SKM-1 treated with dmso at 0.1 percent for 144 hours (cell line): Measurements from ENCODE around the gene NRXN3.
A peak's percentile ranks its signal among the peaks of the same experiment; 100 is the strongest.

Source experiments
- DNase-seq: peaks from one replicate; lab custom pipeline; 2025; ENCODE audit not compliant: unreplicated experiment; lab: John Stamatoyannopoulos, UW

The NRXN3 gene

DNA sequence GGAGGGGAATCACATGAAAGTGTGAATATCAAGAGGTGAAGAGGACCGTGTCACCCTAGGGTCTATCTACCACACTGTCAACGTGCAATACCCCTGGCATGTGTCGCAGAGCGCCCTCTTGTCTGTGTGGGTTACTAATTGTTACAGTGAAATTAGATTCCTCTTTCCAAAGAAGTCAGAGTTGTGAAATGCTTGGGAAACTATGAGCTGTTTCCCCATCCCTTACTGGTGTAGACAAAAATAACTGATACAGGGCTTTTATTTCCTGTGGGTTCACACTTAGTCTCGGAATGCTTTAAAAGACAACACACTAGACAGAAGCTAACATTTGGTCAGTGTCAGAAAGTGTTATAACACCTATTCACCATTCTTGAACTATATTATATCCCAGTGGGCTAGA lies 597.3 kb downstream of the NRXN3 start:
- DNase-seq = peak; percentile 33

- DNase-seq = no peak
Observed at GRCh38 chr14:78782551-78782950, 612.4 kb downstream of the NRXN3 start.

- DNase-seq = no peak
Observed at GRCh38 chr14:78785265-78785664, 615.1 kb downstream of the NRXN3 start.

DNA sequence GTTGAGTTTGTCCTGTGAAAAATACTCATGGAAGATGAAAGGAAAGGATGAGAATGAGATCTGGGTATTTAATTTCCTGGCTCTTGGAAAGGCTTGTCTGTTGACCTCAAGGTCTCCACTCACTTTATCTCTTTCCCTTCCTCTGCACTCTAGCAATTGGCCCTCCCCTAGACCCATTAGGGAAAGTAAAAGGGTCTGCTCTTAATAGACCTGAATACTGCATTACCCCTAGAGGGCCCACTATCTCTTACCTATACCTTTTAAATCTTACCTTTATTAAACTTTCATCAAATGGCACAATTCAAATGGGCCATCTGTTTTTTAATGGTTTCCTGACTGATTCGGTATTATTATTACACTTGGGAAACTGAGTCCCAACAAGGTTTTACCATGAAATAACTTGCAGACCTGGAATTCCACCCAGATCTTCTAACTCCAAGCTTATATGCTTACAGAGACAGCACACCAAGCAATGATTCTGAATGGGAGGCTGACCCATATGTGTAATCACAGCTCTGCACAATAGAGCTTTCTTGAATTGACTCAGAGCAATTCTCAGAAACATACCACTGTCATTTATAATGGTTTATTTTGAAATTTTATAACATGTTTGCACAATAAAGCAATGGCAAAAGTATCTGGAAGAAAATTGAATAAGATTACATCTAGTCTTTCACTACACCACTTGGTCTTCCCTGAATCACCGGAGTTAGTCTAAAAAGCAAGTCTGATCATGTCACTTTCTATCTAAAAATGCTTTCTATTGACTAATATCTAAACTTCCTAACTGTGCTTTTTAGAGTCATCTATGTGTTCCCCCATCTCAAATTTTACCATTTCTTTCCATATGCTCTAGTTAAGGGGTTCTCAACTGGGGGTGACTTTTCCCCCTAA lies 618.5 kb downstream of the NRXN3 start:
- no peak for DNase-seq

GRCh38 chr14:78790271-78790670 lies 620.1 kb downstream of the NRXN3 start:
- DNase-seq = no peak

DNA sequence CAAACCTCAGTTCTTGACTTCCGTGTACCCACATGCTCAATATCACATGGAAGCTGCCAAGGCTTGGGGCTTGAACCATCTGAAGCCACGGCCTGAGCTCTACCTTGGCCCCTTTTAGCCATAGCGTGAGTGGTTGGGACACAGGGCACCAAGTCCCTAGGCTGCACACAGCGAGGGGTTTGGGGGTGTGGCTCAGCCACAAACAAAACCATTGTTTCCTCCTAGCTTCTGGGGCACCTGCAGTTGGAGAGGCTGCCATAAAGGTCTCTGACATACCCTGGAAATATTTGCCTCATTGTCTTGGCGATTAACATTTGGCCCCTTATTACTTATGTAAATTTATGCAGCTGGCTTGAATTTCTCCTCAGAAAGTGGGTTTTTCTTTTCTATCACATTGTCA lies 628.6 kb downstream of the NRXN3 start:
- no peak for DNase-seq

- DNase-seq = no peak
Observed at GRCh38 chr14:78805570-78805969, 635.4 kb downstream of the NRXN3 start.

DNA sequence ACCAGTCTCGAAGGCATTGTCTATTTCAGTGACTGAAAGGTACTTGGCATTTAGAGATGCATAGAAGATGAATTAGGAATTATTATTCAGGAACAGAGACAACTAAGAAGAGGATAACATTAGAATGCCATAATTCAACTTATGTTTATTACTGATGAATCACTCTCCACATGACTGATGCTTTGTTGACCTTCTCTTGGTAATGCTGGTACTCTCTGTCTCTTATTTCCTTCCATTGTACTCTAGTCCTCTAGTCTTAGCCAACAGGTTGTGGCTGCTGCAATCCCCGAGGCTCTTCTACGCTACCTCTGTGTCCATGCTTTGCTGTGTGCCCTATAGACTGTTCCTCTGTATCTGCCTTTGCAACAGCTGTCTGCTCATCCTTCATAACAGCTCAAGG lies 652.9 kb downstream of the NRXN3 start:
- no peak for DNase-seq

GRCh38 chr14:78823516-78823915 lies 653.3 kb downstream of the NRXN3 start:
- DNase-seq = no peak

GRCh38 chr14:78829274-78829673 lies 659.1 kb downstream of the NRXN3 start:
- DNase-seq = no peak

GRCh38 chr14:78834766-78835451 lies 664.7 kb downstream of the NRXN3 start:
- DNase-seq = no peak

- no peak for DNase-seq
Observed at GRCh38 chr14:78835909-78836308, 665.7 kb downstream of the NRXN3 start.

GRCh38 chr14:78836777-78837176 lies 666.6 kb downstream of the NRXN3 start:
- DNase-seq = peak; percentile 5

DNA sequence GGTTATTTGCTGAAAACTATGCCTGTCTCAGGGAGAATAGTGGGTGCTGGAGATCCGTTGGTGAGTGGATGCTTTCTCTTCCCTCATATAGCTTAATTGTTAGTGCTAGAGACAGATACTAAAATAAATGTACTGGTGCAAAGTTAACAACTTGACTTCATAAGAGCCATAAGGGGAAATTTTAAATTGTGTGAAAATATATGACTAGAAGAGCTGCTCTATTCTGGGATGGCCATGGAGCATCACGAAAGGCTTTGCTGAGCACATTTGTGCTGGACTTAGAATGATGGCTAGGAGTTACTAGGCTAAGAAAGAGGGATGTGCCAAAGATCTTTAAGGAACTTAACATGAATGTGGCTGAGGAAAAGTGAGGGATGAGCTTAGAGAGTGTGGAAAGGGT lies 668.8 kb downstream of the NRXN3 start:
- DNase-seq = no peak

DNA sequence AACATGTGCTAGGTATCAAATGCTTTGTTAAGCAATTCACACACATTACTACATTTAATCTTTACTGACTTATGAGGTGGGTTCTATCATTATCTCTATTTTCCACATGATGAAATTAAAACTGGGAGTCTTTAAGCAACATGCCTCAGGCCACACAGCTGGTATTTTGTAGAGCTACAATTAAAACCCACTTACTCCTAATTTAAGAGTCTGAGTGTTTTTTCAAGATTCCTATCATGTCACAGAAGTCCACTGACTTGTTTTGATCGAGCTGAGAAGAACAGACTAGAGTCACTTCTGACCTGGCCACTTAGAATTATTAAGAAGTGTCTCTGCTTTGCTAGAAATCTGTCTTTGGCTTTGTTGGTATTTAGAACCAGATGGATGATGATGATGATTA lies 670.7 kb downstream of the NRXN3 start:
- DNase-seq = no peak

GRCh38 chr14:78847801-78848200 lies 677.6 kb downstream of the NRXN3 start:
- no peak for DNase-seq

DNA sequence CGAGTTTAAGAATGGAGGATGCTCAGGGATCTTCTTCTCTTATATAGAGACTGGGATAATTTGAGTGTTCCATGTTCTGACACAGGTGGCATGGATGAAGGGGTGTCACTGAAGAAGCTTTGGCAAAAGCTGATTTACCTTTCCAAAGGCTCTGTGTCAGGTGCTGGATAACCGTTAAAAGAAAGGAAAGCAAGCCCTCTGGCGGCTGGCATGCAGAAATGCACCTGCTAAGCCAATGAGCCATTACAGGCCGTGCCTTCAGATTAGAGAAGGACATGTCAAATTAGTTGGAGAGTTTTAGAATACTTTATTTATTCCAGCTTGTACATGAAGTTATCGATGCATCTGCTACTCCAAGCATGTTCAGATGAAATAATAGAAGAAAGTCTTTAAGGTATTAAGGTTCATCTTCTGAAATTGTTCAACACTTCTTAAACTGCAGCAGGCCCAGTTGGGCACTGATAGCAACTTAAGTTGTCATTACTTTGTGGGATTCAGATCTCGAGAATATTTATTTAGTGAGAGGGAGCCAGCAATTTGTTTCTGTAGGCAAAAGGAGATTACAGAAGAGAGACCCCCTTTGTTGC lies 678.2 kb downstream of the NRXN3 start:
- DNase-seq = no peak

DNA sequence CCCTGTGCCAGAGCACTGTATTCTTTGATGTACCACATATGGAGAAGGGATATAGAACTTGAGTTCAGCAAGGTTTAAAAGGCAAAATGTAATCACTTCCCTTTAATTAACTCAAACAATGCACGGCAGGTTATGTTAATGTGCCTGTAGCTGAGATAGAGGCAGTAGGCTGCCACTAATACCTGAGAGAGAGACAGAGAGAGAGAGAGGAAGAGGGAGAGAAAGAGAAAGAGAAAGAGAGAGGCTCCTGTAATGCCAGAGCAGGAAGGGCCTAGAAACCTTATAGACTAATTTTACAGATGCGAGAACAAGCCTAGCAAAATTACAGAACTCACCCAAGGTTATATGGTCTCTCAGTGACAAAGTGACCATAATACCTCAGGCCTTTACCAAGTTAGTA lies 679.8 kb downstream of the NRXN3 start:
- no peak for DNase-seq

DNA sequence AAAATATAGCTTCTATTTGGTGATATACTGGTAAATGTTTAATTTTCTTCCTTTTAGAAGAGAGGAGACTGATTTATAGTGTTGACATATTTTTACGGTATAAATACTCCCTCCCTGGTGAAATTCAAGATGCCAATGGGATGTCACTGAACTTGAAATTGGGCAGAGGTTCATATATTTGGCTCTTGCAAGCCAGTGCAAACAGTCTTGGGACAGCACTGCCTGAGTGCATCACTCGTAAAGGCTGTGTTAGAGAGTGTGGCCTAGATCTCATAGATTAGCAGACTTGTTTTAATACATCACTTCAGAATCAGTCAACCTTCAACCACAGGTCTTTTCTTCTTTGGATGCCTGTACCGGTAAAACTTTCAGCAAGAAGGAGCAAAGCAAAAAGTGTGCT lies 681.0 kb downstream of the NRXN3 start:
- no peak for DNase-seq

- DNase-seq = no peak
Observed at GRCh38 chr14:78852040-78852439, 681.9 kb downstream of the NRXN3 start.

DNA sequence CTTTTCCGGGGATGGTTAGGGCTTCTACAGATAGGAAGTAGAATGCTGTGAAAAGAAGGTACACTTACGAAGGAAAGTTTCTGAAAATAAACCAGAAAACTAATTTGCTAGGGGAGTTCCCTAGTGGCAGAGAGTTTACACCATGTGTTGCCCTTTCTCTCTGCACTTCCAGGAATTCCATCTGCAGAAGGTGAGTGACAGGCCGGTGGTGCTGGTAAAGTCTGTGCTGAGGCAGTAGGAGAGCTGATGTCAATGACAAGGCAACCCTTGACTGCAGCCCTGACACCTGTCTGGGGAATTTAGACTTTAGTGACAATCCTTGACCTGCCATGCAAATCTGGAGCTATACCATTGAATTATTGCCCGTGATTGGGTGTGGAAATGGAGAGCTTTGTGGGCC lies 687.8 kb downstream of the NRXN3 start:
- DNase-seq = no peak

DNA sequence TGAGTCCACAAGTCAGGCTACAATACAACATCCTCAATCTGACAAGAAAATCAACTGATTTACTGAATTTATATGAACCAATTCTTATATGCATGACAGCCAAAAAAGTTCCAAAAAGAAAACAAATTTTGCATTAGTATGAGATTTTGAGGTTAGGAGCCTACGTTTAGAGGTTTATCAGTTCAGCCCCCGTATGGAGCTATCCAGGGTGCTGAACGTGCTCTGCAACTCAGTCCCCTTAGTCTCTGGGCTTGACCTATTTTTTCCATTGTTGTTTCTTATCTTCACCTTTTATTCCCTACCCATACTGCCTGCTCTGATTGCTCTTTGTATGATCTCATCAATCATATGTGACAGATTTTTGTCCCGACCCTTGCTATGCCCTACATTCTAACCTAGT lies 693.0 kb downstream of the NRXN3 start:
- no peak for DNase-seq
